Natural killer cell (primary cell): Measurements from ENCODE around the gene CHPF2. TPM values are rescaled to one million over a fixed set of nuclear protein-coding genes. Genes with fewer than 3 reads are reported as not detected.
A peak's percentile ranks its signal among the peaks of the same experiment; 100 is the strongest.

Experiments used
- ATAC-seq, 3 donors: fragments of 150-1000 bp in 2 of 3; fragments of 200-7000 bp in 1 of 3; cut with Tn5 transposase; 1 replicate in 1 of 3; 2 replicates in 2 of 3; pipeline ENCODE4 v1.10.0; 2021; ENCODE audit warnings: mild to moderate bottlenecking in 2 of 3, moderate library complexity in 2 of 3
- DNase-seq, 2 donors: peaks; one replicate each; pipeline versions ENCODE4 v3.0.0 to v3.0.0-alpha.2; 2013 to 2021; ENCODE audit warnings: mixed read lengths in 1 of 2
- H3K27ac ChIP-seq: one replicate; pipeline ENCODE4 v1.5.1; 2013; ENCODE audit warnings: mild to moderate bottlenecking, low read length
- H3K27me3 ChIP-seq: one replicate; pipeline ENCODE4 v1.6.1; 2013; ENCODE audit warnings: low read length; ENCODE audit not compliant: control insufficient read depth, insufficient read depth
- H3K36me3 ChIP-seq: one replicate; pipeline ENCODE4 v1.6.1; 2013; ENCODE audit warnings: low read length; ENCODE audit not compliant: control insufficient read depth, insufficient read depth
- H3K4me1 ChIP-seq: one replicate; pipeline ENCODE4 v1.6.1; 2013; ENCODE audit warnings: low read length; ENCODE audit not compliant: control insufficient read depth, insufficient read depth
- H3K4me3 ChIP-seq: one replicate; pipeline ENCODE4 v1.5.1; 2013; ENCODE audit warnings: low read length
- H3K9me3 ChIP-seq: one replicate; pipeline ENCODE4 v1.6.1; 2013; ENCODE audit warnings: low read length; ENCODE audit not compliant: control insufficient read depth, insufficient read depth
- H3K27ac Mint-ChIP-seq, 2 donors: one replicate each; pipeline ENCODE4 v1.8.0; 2022; ENCODE audit warnings: mild to moderate bottlenecking in 2 of 2, mixed read lengths in 2 of 2, moderate library complexity in 1 of 2
- H3K27me3 Mint-ChIP-seq, 2 donors: one replicate each; pipeline ENCODE4 v1.8.0; 2022; ENCODE audit warnings: low read depth in 2 of 2, mixed read lengths in 2 of 2
- H3K36me3 Mint-ChIP-seq: one replicate; pipeline ENCODE4 v1.8.0; 2022; ENCODE audit warnings: mixed read lengths
- H3K4me1 Mint-ChIP-seq, 2 donors: one replicate each; pipeline ENCODE4 v1.8.0; 2022; ENCODE audit warnings: mixed read lengths in 2 of 2
- H3K4me3 Mint-ChIP-seq: one replicate; pipeline ENCODE4 v1.8.0; 2022; ENCODE audit warnings: mild to moderate bottlenecking, moderate library complexity, mixed read lengths
- H3K9me3 Mint-ChIP-seq, 2 donors: one replicate each; pipeline ENCODE4 v1.8.0; 2022; ENCODE audit warnings: mixed read lengths in 2 of 2
- WGBS: methylation state at CpG from one replicate; pipeline ENCODE4 v1.1.7; 2013; ENCODE audit warnings: missing lambda C conversion rate; ENCODE audit not compliant: insufficient coverage; 5-methylcytosine and 5-hydroxymethylcytosine counted together
- intact Hi-C: fragments of 100-400 bp; cut with micrococcal nuclease; formaldehyde crosslinking; loops from one replicate; pipeline ENCODE4 v1.14.2; 2022
- total RNA-seq, 4 donors: library from RNA; stranded (reverse); fragments of 120-200 nt in 1 of 4; gene quantifications; one replicate each; pipeline versions ENCODE4 v1.2.3 to v1.2.4, GENCODE V29; 2013 to 2022
- TF ChIP-seq, protein P1 (sequence below): fragments of 200-600 bp; IDR thresholded peaks from one replicate; pipeline ENCODE4 v1.8.0; 2022; ENCODE audit warnings: antibody characterized with exemption

The CHPF2 gene, protein sequence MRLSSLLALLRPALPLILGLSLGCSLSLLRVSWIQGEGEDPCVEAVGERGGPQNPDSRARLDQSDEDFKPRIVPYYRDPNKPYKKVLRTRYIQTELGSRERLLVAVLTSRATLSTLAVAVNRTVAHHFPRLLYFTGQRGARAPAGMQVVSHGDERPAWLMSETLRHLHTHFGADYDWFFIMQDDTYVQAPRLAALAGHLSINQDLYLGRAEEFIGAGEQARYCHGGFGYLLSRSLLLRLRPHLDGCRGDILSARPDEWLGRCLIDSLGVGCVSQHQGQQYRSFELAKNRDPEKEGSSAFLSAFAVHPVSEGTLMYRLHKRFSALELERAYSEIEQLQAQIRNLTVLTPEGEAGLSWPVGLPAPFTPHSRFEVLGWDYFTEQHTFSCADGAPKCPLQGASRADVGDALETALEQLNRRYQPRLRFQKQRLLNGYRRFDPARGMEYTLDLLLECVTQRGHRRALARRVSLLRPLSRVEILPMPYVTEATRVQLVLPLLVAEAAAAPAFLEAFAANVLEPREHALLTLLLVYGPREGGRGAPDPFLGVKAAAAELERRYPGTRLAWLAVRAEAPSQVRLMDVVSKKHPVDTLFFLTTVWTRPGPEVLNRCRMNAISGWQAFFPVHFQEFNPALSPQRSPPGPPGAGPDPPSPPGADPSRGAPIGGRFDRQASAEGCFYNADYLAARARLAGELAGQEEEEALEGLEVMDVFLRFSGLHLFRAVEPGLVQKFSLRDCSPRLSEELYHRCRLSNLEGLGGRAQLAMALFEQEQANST
- total RNA-seq = 10 to 100 TPM; 47.0 to 51.6 (median 48.6) TPM
- total RNA-seq (2013) = 31.0 TPM

DNA sequence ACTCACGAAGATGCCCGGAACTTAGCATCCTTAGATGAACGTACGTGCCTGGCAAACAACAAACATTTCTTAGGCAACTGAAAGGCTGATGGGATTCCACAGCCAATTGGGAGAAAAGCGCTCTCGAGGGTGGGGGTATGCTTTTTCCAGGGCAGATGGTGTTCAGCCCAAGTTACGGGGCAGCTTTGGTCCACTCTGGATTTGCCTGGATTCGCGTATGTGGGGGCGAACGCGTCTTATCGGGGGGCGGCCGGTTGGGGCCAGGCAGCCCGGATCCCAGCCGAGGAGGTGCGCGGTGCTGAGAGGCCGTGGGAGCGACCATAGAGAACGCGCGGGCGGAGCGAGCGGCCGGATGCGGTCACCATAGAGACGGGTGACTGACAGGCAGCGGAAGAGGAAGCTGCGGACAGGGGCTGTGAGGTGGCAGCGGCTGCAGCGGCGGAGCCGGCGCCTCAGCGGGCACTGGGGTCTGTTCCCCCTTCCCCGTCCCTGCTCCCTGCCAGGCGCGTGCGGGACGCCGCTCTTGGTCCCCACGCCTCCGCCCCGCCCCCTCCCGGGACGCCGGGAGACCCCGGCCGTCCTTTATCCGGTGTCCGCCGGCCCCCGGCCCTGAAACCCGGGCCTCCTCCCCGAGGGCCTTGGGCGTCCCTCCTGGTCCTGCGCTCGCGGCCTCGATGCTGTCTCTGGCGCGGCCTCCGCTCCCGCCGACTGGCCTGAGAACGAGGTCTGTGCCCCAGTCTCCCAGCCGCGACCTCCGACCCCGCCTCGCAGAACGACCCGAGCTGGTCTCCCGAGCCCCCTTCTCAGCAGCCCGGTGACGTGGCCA lies at the start of gene CHPF2:
CHPF2 (plus strand) TSS at position 393 of the 826 bp plus-strand sequence. CDS start 1,529 bp downstream, outside the sequence.
- Histone ChIP-seq H3K9me3 (no peaks in the 10 kb centered on the region), H3K4me1 (peaks cover 34% of the 10 kb centered on the region)

DNA sequence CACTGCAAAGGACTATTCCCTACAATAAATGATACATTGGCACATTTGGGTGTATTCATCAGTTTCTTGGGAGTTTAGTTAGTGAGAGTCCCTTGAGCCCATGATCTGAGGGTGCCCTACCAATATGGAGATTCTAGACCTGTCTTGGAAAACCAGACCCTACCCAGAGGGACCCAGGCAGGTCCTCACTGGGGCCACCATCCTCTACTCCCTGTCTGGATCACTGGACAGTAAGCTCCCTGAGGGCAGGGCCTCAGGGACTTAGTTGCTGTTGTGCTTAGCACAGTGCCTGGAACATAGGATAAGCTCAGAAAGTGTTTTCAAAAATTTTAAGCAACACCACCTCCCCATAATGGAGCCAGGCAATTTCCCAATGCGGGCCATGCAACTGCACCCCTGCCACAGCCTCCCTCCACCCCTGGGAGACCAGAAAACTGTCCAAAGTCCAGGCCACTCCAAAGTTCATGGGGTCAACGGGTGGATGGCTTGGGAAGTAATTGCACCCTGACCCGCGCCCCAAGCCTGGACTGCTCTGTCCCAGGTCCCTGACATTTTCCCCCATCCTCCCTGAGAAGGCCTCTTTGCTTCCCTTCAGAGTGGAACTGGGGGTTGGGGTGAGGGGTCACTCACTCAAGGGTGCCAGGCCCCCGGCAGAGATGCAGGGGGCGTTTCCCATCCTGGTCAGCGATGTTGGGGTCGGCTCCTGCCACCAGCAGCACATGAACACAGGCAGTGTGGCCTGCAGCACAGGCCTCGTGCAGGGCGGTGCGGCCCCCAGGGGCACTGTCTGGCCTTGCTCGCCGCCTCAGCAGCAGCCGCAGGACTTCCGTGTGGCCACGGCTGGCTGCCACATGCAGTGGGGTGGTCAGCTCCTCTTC lies 46.3 kb upstream of the CHPF2 start:
- no peak overlapping the region for H3K27ac ChIP-seq
- Mint-ChIP-seq H3K36me3 (no peaks in the 10 kb centered on the region), H3K27ac (no peak overlapping the region), H3K27me3 (peaks cover 0 to 7% of the 10 kb centered on the region in 2 donors), H3K4me1 (no peaks in the 10 kb centered on the region), H3K4me3 (no peak overlapping the region), H3K9me3 (no peaks in the 10 kb centered on the region)
- WGBS = 91% methylated on average over 16 of the region's 16 CpGs
- no peak for DNase-seq
- H3K4me1 ChIP-seq = no peaks in the 10 kb centered on the region
- no peak overlapping the region for H3K4me3 ChIP-seq
- intact Hi-C loops = no loop called here
- H3K36me3 ChIP-seq = no peaks in the 10 kb centered on the region
- no peak for ATAC-seq
- H3K9me3 ChIP-seq = no peaks in the 10 kb centered on the region
- TF ChIP-seq, protein P1, sequence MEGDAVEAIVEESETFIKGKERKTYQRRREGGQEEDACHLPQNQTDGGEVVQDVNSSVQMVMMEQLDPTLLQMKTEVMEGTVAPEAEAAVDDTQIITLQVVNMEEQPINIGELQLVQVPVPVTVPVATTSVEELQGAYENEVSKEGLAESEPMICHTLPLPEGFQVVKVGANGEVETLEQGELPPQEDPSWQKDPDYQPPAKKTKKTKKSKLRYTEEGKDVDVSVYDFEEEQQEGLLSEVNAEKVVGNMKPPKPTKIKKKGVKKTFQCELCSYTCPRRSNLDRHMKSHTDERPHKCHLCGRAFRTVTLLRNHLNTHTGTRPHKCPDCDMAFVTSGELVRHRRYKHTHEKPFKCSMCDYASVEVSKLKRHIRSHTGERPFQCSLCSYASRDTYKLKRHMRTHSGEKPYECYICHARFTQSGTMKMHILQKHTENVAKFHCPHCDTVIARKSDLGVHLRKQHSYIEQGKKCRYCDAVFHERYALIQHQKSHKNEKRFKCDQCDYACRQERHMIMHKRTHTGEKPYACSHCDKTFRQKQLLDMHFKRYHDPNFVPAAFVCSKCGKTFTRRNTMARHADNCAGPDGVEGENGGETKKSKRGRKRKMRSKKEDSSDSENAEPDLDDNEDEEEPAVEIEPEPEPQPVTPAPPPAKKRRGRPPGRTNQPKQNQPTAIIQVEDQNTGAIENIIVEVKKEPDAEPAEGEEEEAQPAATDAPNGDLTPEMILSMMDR = no peak
- no peaks in the 10 kb centered on the region for H3K27me3 ChIP-seq

More for the DNA sequence above, at the start of gene CHPF2:
- Histone ChIP-seq H3K36me3 (peaks cover 21% of the 10 kb centered on the region), H3K27ac (peak within 1 kb of the TSS; percentile 83), H3K4me3 (peak within 1 kb of the TSS; percentile 93), H3K27me3 (no peaks in the 10 kb centered on the region)
- no peaks in the 10 kb centered on the region for H3K36me3 Mint-ChIP-seq
- ATAC-seq (peak; percentile 82 to 95 (median 93)), DNase-seq (peak; percentile 89 to 94)
- no peaks in the 10 kb centered on the region for H3K27me3 Mint-ChIP-seq
- H3K4me1 Mint-ChIP-seq = peaks cover 37 to 45% of the 10 kb centered on the region in 2 donors
- H3K4me3 Mint-ChIP-seq = peak within 1 kb of the TSS; percentile 100
- H3K27ac Mint-ChIP-seq = peak within 1 kb of the TSS; percentile 96 to 98
- no peaks in the 10 kb centered on the region for H3K9me3 Mint-ChIP-seq
- 1% methylated on average over 79 of the region's 79 CpGs for WGBS
- intact Hi-C loops = loop anchor here (2.0 kb wide), 1 partner anchor 174 kb away; the partner anchor contains the start of gene SLC4A2
- TF ChIP-seq, protein P1 = no peak

DNA sequence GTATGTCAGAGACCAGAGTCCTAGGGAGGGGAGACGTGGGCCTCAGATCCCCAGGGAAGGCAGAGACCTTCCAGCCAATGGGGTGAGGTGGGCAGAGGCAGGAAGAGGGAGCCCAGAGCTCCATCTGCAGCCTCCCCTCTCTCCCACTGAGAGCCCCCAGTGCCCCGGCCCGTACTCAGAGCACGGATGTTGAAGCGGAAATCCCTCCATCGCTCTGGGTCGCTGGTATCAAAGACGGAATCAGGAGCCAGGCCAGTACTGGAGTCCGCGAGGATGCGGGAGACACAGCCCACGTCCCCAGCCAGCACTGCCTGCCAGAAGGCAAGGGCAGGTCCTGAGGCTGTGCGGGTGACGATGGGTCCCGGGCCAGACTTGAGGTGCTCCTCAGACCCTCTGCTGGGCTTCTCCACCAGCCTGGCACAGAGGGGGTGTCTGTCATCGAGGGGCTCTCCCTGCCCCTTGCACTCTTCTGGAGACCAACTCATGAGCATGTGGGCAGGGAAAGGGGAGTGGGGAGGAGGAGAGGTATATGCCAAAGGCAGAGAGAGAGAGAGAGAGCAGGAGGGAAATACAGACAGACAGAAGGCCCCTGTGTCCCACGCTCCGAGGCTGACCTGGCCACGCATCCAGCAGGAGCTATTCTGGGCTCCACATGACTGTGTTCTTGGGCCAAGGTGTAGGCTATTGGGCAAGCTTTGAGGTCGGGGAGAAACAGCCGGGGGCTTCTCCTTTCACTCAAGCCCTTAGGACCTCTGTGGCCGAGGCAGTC lies 45.5 kb upstream of the CHPF2 start, which contains the start of gene ASB10:
ASB10 (minus strand) TSS at position 611 of the 769 bp plus-strand sequence; CDS start at position 491, 120 bp downstream.
- no peak for DNase-seq
- Histone ChIP-seq H3K4me3 (no peak within 1 kb of the TSS), H3K27ac (no peak within 1 kb of the TSS), H3K9me3 (no peaks in the 10 kb centered on the region), H3K4me1 (no peaks in the 10 kb centered on the region), H3K27me3 (no peaks in the 10 kb centered on the region), H3K36me3 (no peaks in the 10 kb centered on the region)
- 92% methylated on average over 22 of the region's 22 CpGs for WGBS
- no peaks in the 10 kb centered on the region for H3K9me3 Mint-ChIP-seq
- intact Hi-C loops = no loop called here
- H3K27me3 Mint-ChIP-seq = peaks cover 0 to 7% of the 10 kb centered on the region in 2 donors
- TF ChIP-seq, protein P1 = no peak
- H3K27ac Mint-ChIP-seq = no peak within 1 kb of the TSS
- H3K4me3 Mint-ChIP-seq = no peak within 1 kb of the TSS
- no peaks in the 10 kb centered on the region for H3K4me1 Mint-ChIP-seq
- no peak for ATAC-seq
- no peaks in the 10 kb centered on the region for H3K36me3 Mint-ChIP-seq
